ENCODE results near the gene ATP8B3.

- TF ChIP-seq CTCF (IDR thresholded peaks at IDR 0.05) (no peak), POLR2A (IDR thresholded peaks at IDR 0.05) (no peak), EP300 (IDR thresholded peaks at IDR 0.05) (no peak)
Observed at GRCh38 chr19:1824252-1824622, 12.2 kb upstream of the ATP8B3 start.
